Bronchial epithelial cell (primary cell): Measurements from ENCODE around the gene PCP4L1. TPM values are rescaled to one million over a fixed set of nuclear protein-coding genes. Genes with fewer than 3 reads are reported as not detected.
"Not testable (repeated sequence)": the region's sequence is repeated elsewhere in the genome, so short reads cannot be mapped to it uniquely, and the experiment has no call there.

Experiments used
- DNase-seq: peaks from one replicate; pipeline ENCODE4 v3.0.0-alpha.2; 2010; ENCODE audit warnings: low read depth
- FAIRE-seq: peaks from 2 replicates; lab custom pipeline; 2011; peaks lifted over from hg19 to GRCh38; lab: Jason Lieb, UNC
- H3K27me3 ChIP-seq: 2 replicates; pipeline ENCODE4 v1.5.1; 2011; ENCODE audit warnings: low read length; ENCODE audit not compliant: control insufficient read depth, insufficient read depth
- H3K36me3 ChIP-seq: 2 replicates; pipeline ENCODE4 v1.5.1; 2011; ENCODE audit warnings: low read length; ENCODE audit not compliant: control insufficient read depth, insufficient read depth
- H3K4me3 ChIP-seq: 2 replicates; pipeline ENCODE4 v1.5.1; 2011; ENCODE audit warnings: mild to moderate bottlenecking, low read depth, low read length, control low read depth
- total RNA-seq: library from RNA; depleted of rRNA; stranded (reverse); fragments of >200 nt; gene quantifications from 2 replicates; pipeline ENCODE4 v1.2.1, GENCODE V29; 2014
- TF ChIP-seq, protein P1 (sequence below): IDR thresholded peaks from 2 replicates; pipeline ENCODE4 v1.5.1; 2011; ENCODE audit warnings: mild to moderate bottlenecking, moderate library complexity, low read length, control low read depth, inconsistent platforms; ENCODE audit not compliant: insufficient read depth, severe bottlenecking

Gene PCP4L1
- total RNA-seq, 1 donor from 2014 or later = 0.26 TPM

- FAIRE-seq (no peak), DNase-seq (no peak)
- no peak overlapping the region for H3K4me3 ChIP-seq
- TF ChIP-seq, protein P1, sequence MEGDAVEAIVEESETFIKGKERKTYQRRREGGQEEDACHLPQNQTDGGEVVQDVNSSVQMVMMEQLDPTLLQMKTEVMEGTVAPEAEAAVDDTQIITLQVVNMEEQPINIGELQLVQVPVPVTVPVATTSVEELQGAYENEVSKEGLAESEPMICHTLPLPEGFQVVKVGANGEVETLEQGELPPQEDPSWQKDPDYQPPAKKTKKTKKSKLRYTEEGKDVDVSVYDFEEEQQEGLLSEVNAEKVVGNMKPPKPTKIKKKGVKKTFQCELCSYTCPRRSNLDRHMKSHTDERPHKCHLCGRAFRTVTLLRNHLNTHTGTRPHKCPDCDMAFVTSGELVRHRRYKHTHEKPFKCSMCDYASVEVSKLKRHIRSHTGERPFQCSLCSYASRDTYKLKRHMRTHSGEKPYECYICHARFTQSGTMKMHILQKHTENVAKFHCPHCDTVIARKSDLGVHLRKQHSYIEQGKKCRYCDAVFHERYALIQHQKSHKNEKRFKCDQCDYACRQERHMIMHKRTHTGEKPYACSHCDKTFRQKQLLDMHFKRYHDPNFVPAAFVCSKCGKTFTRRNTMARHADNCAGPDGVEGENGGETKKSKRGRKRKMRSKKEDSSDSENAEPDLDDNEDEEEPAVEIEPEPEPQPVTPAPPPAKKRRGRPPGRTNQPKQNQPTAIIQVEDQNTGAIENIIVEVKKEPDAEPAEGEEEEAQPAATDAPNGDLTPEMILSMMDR = no peak
- H3K27me3 ChIP-seq = no peaks in the 10 kb centered on the region
- peaks cover 5% of the 10 kb centered on the region for H3K36me3 ChIP-seq
Observed at GRCh38 chr1:161223805-161224694, 34.5 kb upstream of the PCP4L1 start.

DNA sequence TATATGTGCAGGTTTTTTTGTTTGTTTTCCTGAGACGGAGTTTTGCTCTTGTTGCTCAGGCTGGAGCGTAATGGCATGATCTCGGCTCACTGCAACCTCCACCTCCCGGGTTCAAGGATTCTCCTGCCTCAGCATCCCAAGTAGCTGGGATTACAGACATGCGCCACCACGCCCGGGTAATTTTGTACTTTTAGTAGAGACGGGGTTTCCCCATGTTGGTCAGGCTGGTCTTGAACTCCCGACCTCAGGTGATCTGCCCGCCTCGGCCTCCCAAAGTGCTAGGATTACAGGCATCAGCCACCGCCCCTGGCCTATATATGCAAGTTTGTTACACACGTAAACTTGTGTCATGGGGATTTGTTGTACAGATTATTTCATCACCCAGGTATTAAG, 33.9 kb upstream of the PCP4L1 start:
- not testable (repeated sequence) for H3K4me3 ChIP-seq, DNase-seq, FAIRE-seq, H3K27me3 ChIP-seq
- H3K36me3 ChIP-seq = peaks cover 10% of the 10 kb centered on the region

GRCh38 chr1:161225178-161225533, 33.4 kb upstream of the PCP4L1 start:
- Histone ChIP-seq H3K27me3 (no peaks in the 10 kb centered on the region), H3K4me3 (no peak overlapping the region), H3K36me3 (peaks cover 11% of the 10 kb centered on the region)
- TF ChIP-seq, protein P1 = no peak
- no peak for DNase-seq
- FAIRE-seq = no peak

GRCh38 chr1:161225534-161226319, 32.8 kb upstream of the PCP4L1 start, which contains the start of gene TOMM40L:
TOMM40L (plus strand) TSS chr1:161226060; CDS start chr1:161226490, 430 bp downstream.
- DNase-seq (peak; percentile 98), FAIRE-seq (no peak)
- H3K36me3 ChIP-seq = peaks cover 11% of the 10 kb centered on the region
- no peaks in the 10 kb centered on the region for H3K27me3 ChIP-seq
- TF ChIP-seq, protein P1 = peak; percentile 56
- peak within 1 kb of the TSS; percentile 66 for H3K4me3 ChIP-seq

- H3K4me3 ChIP-seq = peak overlapping the region; percentile 66
- TF ChIP-seq, protein P1 = no peak
- H3K27me3 ChIP-seq = no peaks in the 10 kb centered on the region
- DNase-seq = no peak
- H3K36me3 ChIP-seq = peaks cover 11% of the 10 kb centered on the region
- no peak for FAIRE-seq
Observed at GRCh38 chr1:161226320-161226711, 32.2 kb upstream of the PCP4L1 start.

GRCh38 chr1:161226759-161227158, 31.8 kb upstream of the PCP4L1 start:
- Histone ChIP-seq H3K27me3 (no peaks in the 10 kb centered on the region), H3K36me3 (peaks cover 11% of the 10 kb centered on the region), H3K4me3 (peak overlapping the region; percentile 66)
- no peak for DNase-seq
- FAIRE-seq = no peak
- TF ChIP-seq, protein P1 = no peak
